GM21381 (cell line): ENCODE data around the gene PSME2.
A peak's percentile ranks its signal among the peaks of the same experiment; 100 is the strongest.

ENCODE experiments used
- ATAC-seq: cut with Tn5 transposase; IDR thresholded peaks from one replicate; pipeline ENCODE4 v1.9.1; 2021; ENCODE audit warnings: mild to moderate bottlenecking, moderate library complexity; ENCODE audit not compliant: unreplicated experiment

The PSME2 gene

DNA sequence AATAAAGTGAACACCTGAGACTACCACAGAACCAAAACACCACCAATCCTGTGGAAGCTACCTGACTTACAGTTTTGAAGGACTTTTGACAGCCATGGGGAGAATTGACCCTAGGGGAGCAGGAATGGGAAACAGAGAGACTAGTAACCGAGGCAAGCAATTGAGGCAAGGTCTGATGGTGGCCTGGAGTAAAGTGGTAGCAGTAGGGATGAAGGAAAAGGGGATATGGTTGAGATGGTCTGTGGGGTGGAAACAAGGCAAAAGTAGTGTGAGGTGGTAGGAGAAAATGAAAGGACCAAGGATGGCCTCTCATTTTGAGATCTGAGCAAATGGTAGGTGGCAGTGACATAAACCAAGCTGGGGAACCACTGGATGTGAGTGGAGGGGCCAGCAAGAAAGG lies 10.4 kb upstream of the PSME2 start:
- no peak for ATAC-seq

DNA sequence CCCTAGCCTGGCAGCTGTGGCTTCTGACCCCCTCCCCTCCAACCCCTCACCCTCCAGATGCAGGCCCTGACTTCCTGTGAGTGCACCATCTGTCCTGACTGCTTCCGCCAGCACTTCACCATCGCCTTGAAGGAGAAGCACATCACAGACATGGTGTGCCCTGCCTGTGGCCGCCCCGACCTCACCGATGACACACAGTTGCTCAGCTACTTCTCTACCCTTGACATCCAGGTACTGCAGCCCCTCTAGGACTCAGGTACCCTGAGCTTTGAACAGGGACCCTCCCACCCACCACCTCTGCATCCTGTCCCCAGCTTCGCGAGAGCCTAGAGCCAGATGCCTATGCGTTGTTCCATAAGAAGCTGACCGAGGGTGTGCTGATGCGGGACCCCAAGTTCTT lies 8.7 kb upstream of the PSME2 start:
- ATAC-seq: no peak

DNA sequence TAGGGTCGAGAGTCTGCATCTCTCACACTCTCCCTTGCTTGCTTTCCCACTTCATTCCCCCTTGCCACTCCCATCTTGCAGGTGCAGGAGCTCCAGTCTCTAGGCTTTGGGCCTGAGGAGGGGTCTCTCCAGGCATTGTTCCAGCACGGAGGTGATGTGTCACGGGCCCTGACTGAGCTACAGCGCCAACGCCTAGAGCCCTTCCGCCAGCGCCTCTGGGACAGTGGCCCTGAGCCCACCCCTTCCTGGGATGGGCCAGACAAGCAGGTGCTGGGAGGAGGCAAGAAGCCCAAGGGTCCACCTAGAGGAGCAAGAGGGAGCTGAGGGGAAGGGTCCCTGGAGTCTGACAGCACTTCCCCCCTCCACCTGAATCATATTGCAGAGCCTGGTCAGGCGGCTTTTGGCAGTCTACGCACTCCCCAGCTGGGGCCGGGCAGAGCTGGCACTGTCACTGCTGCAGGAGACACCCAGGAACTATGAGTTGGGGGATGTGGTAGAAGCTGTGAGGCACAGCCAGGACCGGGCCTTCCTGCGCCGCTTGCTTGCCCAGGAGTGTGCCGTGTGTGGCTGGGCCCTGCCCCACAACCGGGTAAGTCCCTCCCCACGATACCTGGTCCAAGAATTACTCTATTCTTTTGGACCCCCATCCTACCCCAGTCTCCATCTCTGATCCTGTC lies 5.1 kb upstream of the PSME2 start:
- ATAC-seq: no peak

DNA sequence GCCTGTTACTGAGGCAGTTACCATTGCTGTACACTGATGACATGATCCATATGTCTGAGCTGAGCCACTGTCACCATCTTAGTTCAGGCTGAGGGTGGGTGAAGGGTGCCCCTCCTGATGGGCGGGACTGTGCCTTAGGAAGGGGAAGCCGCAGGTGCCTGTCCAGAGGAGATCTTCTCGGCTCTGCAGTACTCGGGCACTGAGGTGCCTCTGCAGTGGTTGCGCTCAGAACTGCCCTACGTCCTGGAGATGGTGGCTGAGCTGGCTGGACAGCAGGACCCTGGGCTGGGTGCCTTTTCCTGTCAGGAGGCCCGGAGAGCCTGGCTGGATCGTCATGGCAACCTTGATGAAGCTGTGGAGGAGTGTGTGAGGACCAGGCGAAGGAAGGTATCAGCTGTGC lies 4.6 kb upstream of the PSME2 start:
- ATAC-seq: no peak

DNA sequence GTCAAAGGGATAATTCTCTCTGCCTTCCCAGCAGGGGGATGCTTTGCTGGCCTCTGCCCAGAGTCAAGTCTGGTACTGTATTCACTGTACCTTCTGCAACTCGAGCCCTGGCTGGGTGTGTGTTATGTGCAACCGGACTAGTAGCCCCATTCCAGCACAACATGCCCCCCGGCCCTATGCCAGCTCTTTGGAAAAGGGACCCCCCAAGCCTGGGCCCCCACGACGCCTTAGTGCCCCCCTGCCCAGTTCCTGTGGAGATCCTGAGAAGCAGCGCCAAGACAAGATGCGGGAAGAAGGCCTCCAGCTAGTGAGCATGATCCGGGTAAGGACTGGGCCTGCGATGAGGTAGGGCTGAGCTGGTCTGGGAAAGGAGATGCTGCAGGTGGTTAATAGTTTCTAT lies 4.2 kb upstream of the PSME2 start:
- no peak for ATAC-seq

DNA sequence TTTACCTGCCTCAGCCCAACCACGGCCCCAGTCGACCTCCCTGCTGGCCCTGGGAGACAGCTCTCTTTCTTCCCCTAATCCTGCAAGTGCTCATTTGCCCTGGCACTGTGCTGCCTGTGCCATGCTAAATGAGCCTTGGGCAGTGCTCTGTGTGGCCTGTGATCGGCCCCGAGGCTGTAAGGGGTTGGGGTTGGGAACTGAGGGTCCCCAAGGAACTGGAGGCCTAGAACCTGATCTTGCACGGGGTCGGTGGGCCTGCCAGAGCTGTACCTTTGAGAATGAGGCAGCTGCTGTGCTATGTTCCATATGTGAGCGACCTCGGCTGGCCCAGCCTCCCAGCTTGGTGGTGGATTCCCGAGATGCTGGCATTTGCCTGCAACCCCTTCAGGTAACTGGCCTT lies 3.7 kb upstream of the PSME2 start:
- no peak for ATAC-seq

DNA sequence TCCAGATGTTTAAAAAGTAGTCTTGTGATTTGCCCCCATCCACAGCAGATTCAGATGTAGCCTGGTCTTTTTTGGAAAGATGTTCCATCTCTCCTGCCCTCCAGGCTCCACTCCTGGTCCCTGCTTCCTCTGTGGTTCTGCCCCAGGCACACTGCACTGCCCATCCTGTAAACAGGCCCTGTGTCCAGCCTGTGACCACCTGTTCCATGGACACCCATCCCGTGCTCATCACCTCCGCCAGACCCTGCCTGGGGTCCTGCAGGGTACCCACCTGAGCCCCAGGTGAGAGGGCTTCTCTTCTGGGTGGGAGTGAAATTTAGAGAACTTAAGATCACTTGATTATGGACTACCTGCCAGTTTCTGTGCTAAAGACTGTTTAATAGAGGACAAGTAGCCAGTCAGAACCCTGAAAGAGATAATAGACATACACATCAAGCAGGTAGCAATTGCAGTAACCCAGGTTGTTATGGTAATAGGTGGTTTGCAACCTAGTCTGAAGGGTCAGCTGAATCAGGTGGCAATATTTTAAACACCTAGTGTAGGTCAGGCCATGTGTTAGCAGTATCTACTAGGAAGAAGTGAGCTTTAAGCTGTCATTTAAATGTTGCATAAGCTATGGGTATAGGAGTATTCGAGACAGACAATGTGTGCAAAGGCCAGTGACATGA lies 3.0 kb upstream of the PSME2 start:
- no peak for ATAC-seq

DNA sequence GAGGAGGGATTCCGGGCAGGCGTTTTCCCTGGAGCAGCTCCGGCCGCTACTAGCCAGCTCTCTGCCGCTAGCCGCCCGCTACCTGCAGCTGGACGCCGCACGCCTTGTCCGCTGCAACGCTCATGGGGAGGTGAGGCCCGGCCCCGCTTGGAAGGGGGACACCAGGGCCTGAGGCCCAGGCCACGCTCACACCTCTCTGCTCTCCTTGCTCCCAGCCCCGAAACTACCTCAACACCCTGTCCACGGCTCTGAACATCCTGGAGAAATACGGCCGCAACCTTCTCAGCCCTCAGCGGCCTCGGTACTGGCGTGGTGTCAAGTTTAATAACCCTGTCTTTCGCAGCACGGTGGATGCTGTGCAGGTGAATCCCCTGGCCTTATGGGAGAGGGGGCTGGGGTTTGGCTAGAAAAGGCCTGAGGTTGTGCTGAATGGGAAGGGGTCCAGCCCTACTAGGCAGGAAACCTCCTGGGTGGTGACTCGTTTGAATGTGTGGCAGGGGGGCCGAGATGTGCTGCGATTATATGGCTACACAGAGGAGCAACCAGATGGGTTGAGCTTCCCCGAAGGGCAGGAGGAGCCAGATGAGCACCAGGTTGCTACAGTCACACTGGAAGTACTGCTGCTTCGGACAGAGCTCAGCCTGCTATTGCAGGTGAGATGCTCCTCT lies 1.5 kb upstream of the PSME2 start:
- ATAC-seq: no peak

DNA sequence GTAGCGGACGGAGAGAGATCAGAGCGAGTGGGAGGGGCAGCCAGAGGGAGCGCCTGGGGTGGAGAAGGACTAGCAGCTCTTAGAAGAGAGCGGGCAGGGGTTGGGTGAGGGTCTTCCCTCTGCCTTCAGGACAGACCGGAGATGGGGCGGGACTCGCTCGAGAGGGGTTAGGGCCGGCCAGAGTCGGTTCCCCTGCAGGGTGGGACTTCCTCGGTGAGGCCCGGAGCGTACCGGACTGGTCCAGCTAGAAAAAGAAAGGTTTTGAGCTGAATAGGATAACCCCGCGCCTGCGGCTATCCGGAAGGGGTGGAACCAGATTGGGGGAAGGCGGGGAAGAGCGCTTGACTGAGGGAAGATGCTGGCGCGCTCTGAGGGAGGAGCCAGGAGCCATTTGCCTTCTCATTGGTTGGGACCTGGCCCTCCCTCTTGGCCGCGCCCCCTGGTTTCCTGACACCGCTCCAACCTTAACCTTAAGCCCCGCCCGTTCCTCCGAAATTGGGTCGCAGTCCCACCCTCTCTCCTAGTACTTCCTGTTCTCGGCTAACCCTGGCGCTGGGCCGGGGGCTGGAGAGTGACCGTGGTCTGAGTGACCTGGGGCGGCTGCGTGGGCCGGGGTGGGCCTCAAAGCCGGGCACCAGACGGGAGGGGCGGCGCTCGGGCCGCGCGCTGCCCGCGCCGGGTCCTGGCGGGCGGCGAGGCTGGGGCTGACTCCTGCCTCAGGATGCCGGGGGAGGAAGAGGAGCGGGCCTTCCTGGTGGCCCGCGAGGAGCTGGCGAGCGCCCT lies 759 bp upstream of the PSME2 start, which contains the start of gene RNF31:
Gene RNF31 (plus strand): TSS at position 521 of the 783 bp plus-strand sequence. CDS start 201 bp downstream, at position 722.
- peak; percentile 72 for ATAC-seq

DNA sequence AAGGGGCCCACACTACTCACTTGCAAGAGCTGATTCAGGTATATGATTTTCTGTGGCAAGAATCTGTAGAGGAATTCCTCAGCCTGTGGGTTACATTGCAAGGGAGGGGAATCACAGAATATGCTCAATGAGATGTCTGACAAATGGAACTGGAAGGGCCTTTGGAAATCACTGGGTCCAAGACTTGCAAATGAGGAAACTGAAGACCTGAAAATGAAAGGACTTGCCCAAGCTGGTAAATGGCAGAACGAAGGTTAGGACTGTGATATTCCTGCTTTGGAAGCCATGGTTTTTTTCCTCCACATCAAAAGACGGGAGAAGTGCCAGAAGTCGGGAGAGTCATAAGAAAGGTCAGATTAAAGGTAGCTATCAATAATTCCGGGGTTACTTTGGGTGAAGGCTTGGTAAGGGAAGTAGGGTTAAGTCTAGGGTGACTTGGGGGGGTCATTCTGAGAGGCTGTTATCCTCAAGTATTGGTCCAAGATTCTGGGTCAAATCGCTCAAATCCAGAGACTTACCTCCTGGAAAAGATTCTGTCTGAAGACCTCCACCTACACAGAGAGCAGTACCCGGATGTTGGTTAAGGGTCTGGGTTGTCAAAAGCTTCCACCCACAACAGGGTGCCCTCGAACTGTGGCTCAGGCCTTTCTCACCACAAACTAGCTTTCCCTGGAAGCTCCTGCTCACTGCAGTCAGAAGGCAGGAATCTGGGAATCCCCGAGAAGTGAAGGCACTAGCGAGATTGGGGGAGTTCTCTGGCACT lies 539 bp downstream of the PSME2 start:
- ATAC-seq: no peak

DNA sequence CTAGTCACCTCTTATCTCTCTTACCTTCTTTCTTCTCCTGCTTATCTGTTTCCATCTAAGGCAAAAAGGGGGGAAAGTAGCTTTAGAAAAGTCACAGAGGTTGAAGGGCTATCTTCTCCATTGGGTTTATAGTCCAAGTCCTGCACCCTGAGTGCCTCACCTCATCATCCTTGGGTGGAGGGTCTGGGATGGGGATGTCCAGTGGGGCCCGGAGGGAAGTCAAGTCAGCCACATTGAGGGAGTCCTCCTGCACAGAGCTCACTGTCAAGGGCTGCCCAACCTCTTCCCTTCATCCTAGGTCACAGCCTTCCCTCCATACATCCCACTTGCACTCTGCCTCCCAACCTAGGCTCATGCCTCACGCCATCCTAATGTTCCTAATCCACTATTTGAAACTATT lies 1.2 kb downstream of the PSME2 start:
- ATAC-seq: no peak

DNA sequence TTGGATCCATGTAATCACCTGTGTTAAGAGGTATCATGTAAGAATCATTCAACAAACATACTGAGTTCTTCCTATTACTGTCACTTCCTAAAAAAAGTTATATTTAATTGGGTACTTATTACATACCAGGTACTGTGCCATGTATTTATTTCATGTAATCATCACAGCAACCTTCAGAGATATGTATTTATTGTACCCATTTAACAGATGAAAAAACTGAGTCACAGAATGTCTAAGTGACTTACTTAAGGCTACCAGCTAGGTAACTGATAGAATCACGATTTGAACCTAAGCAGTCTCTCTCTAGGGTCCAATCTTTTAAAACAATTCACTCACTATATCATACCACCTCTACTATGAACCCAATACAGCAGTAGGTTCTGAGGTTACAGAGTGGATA lies 2.0 kb downstream of the PSME2 start:
- ATAC-seq: no peak

DNA sequence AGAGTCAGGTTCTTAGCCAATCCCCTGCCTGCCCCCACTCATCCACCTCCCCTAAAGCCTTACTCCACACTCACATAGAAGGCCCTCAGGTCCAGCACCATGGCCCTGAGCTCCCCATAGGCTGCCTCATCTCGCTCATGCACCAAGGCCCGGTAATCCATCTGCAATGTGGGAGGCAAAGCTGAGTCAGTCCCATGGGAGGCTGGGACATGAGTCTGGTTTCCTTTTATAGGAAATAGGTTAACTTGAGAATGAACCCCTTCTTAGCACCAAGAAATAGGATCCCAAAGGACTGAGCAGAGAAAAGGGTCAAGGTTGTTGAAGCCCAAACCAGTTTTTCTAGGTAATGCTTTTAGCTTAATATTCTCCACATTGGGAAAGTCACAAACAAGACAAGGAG lies 2.9 kb downstream of the PSME2 start:
- ATAC-seq: no peak

DNA sequence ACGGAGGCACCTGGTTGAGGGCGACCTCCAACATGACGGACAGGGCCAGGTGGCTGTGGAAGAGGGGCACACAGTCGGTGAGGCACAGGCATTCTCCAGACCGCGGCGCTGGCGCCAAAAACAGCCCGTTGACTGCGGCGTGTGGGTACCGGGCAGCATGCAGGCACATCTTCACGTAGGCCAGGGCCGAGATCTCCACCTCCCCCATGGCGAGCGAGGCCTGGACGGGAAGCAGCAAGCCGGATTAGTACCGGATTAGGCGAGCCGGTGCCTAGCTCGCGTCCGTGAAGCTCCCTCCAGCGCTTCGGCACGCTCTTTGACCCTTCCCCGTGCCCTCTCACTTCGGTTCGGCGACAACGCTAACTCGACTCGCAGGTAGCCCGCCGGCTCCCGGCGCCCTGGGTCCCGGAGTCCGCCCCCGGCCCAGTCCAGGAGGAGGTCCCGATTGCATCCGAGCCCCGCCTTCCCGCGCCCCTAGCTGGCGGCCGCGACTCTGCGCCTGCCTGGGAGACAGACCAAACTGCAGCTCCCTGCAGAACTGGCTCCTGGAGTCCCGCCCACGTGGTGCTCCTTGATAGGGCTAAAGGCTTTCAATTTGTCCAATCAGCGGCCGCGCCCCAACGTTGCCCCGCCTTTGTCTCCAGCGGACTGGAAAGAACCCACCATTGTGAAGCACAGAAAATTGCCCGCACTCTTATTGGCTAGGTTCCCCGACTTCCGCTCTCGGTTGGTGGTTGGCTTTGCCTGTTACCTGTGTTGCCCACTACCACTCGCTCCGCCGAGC lies 5.1 kb downstream of the PSME2 start, which contains the start of gene EMC9:
Gene EMC9 (minus strand): TSS at position 495 of the 784 bp plus-strand sequence. CDS start 287 bp downstream, at position 208.
- peak; percentile 86 for ATAC-seq

DNA sequence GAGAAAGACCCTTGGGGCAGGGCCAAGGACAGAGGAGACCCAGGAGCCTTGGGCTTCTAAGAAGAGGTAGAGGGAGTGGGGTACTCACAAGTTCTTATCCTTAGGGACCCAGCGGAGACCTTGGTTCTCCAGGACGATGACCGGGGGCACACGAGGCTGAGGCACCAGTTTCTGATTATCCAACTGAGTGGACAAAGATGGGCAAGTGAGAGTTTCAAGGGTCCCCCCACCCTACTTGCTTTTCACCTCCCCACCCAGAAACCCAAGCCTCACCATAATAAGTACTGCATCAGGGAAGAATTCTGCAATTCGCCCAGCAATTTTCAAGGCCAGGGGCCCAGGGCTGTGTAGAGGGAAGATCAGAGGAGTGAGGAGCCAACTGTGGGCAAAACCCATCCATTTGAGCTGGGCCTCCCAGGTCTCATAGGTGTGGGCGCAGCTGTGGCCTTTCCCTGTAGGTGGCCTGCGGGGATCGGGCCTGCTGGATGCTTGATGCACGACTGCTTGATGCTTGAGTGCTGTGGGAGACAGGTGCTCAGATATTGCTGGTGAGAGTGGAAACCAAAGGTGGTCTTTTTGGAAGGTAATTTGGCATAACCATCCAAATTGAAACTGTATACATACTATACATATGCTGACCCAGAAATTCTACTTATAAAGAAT lies 7.0 kb downstream of the PSME2 start:
- ATAC-seq: no peak

DNA sequence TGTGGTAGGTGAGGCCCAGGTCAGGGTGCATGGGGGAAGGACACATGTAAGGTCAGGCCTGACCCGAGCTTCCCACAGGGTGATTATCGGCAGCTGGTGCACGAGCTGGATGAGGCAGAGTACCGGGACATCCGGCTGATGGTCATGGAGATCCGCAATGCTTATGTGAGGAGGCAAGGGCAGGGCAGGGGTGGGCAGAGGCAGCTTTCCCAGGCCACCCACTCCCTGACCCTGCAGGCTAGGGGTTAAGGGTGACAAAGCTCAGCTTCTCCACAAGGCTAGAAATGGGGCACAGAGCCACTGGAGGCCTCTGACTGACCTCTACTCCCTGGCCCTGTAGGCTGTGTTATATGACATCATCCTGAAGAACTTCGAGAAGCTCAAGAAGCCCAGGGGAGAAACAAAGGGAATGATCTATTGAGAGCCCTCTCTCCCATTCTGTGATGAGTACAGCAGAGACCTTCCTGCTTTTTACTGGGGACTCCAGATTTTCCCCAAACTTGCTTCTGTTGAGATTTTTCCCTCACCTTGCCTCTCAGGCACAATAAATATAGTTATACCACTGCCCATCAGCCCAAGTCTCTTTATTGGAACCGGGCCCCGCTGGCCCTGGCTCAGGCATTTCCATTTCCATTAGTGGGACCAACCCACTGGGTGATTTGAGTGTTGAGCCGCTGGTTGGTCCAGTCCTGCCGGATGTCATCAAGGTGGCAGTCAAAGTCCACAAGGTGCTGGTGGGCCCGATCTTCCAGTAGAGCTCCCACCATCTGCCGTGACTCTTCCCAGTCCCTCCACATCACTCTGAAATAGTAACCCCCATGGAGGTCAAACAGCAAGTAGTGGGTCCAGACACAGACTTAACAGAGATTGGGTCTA lies 7.8 kb downstream of the PSME2 start:
- ATAC-seq: no peak

DNA sequence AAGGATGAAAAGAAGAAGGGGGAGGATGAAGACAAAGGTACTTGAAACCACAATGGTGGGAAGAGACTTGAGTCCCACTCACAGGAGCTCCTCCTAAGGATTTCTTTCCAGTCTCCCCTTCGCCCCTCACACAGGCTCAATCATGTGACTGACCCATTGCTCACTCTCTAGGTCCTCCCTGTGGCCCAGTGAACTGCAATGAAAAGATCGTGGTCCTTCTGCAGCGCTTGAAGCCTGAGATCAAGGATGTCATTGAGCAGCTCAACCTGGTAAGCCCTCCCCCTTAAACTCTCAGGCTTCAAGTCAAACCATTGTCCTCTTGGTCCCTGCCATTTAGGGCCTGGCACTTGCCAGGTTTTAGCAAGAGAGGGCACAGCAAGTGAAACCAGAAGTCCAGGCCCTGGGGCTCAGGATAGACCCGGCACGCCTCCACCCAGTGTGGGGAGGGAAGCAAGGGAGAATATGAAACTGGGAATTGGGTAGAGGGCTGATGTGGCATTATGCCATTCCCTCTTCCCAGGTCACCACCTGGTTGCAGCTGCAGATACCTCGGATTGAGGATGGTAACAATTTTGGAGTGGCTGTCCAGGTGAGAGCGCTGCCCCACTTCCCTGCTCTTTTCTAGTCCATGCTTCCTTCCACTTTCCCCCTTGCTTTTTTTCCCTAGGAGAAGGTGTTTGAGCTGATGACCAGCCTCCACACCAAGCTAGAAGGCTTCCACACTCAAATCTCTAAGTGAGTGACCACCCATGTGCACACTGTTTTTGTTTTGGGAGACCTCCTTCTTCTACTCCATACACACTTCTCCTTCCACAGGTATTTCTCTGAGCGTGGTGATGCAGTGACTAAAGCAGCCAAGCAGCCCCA lies 8.6 kb downstream of the PSME2 start:
- ATAC-seq: no peak
